ENCODE measurements around the gene THRAP3. TPM values are rescaled to one million over a fixed set of nuclear protein-coding genes. Genes with fewer than 3 reads are reported as not detected.

Gene THRAP3
- total and polyA plus RNA-seq, 12 donors, result 22.8 to 109 (median 98.9) TPM

GRCh38 chr1:36297062-36297461 lies 72.8 kb downstream of the THRAP3 start:
- Histone ChIP-seq H3K27ac (no peak overlapping the region), H3K27me3 (no peaks in the 10 kb centered on the region)
- WGBS, 2 donors, result 92 to 96% methylated on average over 2 of the region's 2 CpGs

GRCh38 chr1:36298640-36299039 lies 74.4 kb downstream of the THRAP3 start:
- no peak for TF ChIP-seq CTCF (IDR thresholded peaks at IDR 0.05)
- intact Hi-C loops (cut with DNase I), result loop anchor here in 2 of 10 donors (10.0 kb wide), 2 partner anchors 154 to 204 kb away; partner anchors contain the start of gene TRAPPC3 (in 1 of the 2)
- peak in 1 of 8 donors; percentile 6 for ATAC-seq
- peaks cover 0 to 24% (median 11%) of the 10 kb centered on the region in 9 donors for H3K4me1 ChIP-seq
- H3K36me3 ChIP-seq, result peaks cover 0 to 100% (median 62%) of the 10 kb centered on the region in 9 donors
- no peak overlapping the region for H3K4me3 ChIP-seq
- H3K27me3 ChIP-seq, result no peaks in the 10 kb centered on the region
- H3K9me3 ChIP-seq, result no peaks in the 10 kb centered on the region
- no peak for DNase-seq
- whole genome bisulfite sequencing, 2 donors, result 91 to 92% methylated on average over 5 of the region's 5 CpGs
- H3K27ac ChIP-seq, result no peak overlapping the region

More at GRCh38 chr1:36297062-36297461, 72.8 kb downstream of the THRAP3 start:
- H3K4me1 ChIP-seq, result peaks cover 0 to 24% (median 11%) of the 10 kb centered on the region in 9 donors
- intact Hi-C loops (cut with DNase I), result loop anchor here in 2 of 10 donors (10.0 kb wide), 2 partner anchors 152 to 202 kb away; partner anchors contain the start of gene TRAPPC3 (in 1 of the 2)
- H3K9me3 ChIP-seq, result no peaks in the 10 kb centered on the region
- H3K36me3 ChIP-seq, result peaks cover 0 to 98% (median 59%) of the 10 kb centered on the region in 9 donors
- H3K4me3 ChIP-seq, result no peak overlapping the region
- ATAC-seq (no peak), DNase-seq (no peak)
- TF ChIP-seq CTCF (IDR thresholded peaks at IDR 0.05), result no peak

- ATAC-seq, result no peak
- Histone ChIP-seq H3K9me3 (no peaks in the 10 kb centered on the region), H3K27me3 (no peaks in the 10 kb centered on the region), H3K4me1 (peaks cover 0 to 38% (median 9%) of the 10 kb centered on the region in 9 donors), H3K36me3 (peaks cover 0 to 100% (median 72%) of the 10 kb centered on the region in 9 donors), H3K4me3 (no peak overlapping the region), H3K27ac (peak overlapping the region in 3 of 10 donors; percentile 35 to 59 (median 52))
- TF ChIP-seq CTCF (IDR thresholded peaks at IDR 0.05), result no peak
- DNase-seq, result no peak
- intact Hi-C loops (cut with DNase I), result loop anchor here in 3 of 10 donors (10.0 kb wide), 2 partner anchors 64 to 114 kb away; no protein-coding TSS in a partner anchor
- WGBS, 2 donors, result 93 to 100% methylated on average over 1 of the region's 1 CpG
Measured at GRCh38 chr1:36300526-36300925, 76.3 kb downstream of the THRAP3 start.

GRCh38 chr1:36301220-36301619 lies 77.0 kb downstream of the THRAP3 start:
- H3K4me3 ChIP-seq, result no peak overlapping the region
- ATAC-seq (no peak), DNase-seq (no peak)
- WGBS, 2 donors, result 77 to 81% methylated on average over 1 of the region's 1 CpG
- no peaks in the 10 kb centered on the region for H3K27me3 ChIP-seq
- no peak for TF ChIP-seq CTCF (IDR thresholded peaks at IDR 0.05)
- peaks cover 0 to 94% (median 67%) of the 10 kb centered on the region in 9 donors for H3K36me3 ChIP-seq
- peaks cover 4 to 45% (median 12%) of the 10 kb centered on the region in 9 donors for H3K4me1 ChIP-seq
- H3K9me3 ChIP-seq, result no peaks in the 10 kb centered on the region
- intact Hi-C loops (cut with DNase I), result loop anchor here in 3 of 10 donors (10.0 kb wide), 2 partner anchors 64 to 114 kb away; no protein-coding TSS in a partner anchor
- H3K27ac ChIP-seq, result peak overlapping the region in 1 of 10 donors; percentile 52
